CD4-positive, alpha-beta T cell treated with Interleukin-4 for 1 hour (primary cell): ENCODE data around the gene HNRNPUL2.
"Not testable (repeated sequence)": the region's sequence is repeated elsewhere in the genome, so short reads cannot be mapped to it uniquely, and the experiment has no call there.

Source experiments
- DNase-seq, 2 donors: peaks; one replicate each; pipeline ENCODE4 v3.0.0-alpha.2; 2020 to 2022

Gene HNRNPUL2

DNA sequence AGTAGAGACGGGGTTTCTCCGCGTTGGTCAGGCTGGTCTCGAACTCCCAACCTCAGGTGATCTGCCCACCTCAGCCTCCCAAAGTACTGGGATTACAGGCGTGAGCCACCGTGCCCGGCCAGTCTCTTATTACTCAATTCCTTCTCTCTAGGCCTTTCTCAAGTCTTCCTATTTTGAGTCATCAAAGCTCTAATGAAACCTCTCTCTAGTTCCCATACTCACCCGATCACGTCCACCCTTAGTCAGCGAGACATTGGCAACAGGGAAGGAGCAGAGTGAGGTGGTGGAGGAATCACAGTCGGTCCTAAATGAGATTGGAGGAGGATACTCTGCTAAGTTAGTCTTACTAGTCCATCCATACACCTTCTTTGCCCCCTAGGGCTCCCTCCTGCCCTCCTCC lies 25.0 kb downstream of the HNRNPUL2 start:
- DNase-seq: peak in 1 of 2 donors; percentile 38

DNA sequence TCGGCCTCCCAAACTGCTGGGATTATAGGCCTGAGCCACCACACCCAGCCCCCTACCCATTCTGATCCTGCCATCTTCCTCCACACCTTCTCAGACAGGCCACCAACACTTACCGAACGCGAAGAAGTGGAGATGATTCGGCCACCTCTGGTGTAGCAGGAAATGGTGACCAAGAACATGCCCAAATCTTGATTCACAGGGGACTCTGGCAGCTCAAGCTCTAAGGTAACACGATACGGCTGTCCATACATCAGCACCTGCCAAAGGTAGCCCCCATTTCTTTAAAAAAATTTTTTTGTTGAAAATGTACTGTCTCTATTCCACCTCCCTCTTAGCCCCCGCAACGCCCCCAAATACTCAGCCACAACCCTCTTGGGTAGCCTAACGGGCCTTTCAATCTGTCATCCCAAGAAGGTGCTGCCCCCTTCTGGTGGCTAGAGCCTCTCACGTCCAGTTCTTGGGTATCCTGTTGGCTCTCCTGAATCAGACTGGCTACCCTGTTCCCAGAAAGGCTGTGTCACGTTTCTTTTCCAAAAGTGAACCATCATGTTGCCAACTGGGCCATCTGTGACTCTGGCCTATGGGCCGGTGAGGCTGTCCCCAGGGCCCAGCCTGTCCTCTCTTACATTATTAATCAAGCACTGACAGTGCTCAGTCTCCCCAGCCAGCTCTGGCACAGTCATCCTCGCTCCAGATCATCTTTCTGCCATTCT lies 32.6 kb downstream of the HNRNPUL2 start:
- peak; percentile 81 to 84 for DNase-seq

DNA sequence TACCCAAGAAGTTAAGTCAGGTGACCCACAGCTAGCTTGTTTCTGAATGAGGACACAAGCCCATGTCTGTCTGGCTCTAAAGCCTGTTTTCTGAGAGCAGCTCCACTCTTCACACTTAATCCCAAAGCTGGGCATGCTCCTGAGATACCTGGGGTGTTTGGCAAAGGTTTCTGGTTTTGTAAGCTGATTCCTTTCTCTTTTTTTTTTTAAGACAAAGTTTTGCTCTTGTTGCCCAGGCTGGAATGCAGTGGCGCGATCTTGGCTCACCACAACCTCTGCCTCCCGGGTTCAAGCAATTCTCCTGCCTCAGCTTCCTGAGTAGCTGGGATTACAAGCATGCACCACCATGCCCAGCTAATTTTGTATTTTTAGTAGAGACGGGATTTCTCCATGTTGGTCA lies 33.6 kb downstream of the HNRNPUL2 start:
- DNase-seq: not testable (repeated sequence)

DNA sequence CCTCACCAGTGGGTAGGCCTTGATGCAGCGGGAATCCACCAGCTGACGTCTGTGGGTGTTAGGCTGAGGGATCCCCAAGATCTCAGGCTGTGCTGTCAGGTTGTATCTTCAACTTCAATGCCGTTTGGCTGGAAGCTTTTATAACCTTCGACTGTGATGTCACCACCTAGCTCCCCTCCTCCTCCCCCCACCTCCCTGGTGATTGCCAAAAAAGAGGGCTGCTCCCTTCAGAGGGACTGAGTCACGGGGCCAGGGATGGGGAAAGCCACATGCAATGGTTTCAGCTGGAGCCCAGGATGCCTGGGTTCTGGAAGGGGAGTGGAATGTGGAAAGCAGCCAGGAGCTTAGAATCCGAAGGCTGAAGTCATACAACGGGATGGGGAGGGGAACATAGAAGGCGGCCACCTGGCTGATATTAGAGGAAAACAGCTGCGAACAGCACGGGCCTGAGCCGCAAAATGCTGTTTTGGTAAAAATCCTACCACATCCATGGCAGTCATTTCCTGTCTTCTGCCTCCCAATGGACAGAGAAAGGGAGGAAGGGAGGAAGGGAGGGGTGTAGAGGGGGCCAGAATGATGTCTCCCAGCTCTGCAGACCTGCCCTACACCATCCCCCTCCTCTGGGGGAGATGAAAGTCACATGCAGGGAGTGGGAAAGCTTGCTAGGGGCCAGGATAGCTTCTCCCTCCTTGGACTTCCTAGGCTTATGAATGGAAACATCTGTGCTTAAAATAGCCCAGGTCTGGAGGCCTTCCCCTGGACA lies 37.7 kb downstream of the HNRNPUL2 start, which contains the start of gene LRRN4CL:
TSS of gene LRRN4CL (minus strand) at position 110 of the 763 bp plus-strand sequence. CDS start 1,022 bp downstream, outside the sequence.
- DNase-seq: no peak

DNA sequence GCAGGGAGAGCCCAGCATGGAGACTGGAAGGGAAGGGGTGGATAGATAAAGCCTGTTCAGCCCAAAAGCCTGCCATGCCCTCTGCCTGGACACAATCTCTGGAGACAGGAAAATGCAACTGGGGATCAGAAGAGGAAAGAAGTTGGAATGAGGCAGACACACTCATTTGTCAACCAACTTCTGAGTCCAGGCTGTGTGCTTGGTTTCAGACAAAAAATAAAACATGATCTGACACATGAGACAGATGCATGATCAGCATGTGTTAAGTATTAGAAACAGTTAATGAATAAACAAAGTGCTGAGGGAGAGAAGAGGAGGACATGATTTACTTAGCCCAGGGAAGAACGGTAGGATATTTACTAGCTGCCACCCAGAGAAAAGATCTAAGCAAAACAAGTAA lies 38.8 kb downstream of the HNRNPUL2 start:
- no peak for DNase-seq

DNA sequence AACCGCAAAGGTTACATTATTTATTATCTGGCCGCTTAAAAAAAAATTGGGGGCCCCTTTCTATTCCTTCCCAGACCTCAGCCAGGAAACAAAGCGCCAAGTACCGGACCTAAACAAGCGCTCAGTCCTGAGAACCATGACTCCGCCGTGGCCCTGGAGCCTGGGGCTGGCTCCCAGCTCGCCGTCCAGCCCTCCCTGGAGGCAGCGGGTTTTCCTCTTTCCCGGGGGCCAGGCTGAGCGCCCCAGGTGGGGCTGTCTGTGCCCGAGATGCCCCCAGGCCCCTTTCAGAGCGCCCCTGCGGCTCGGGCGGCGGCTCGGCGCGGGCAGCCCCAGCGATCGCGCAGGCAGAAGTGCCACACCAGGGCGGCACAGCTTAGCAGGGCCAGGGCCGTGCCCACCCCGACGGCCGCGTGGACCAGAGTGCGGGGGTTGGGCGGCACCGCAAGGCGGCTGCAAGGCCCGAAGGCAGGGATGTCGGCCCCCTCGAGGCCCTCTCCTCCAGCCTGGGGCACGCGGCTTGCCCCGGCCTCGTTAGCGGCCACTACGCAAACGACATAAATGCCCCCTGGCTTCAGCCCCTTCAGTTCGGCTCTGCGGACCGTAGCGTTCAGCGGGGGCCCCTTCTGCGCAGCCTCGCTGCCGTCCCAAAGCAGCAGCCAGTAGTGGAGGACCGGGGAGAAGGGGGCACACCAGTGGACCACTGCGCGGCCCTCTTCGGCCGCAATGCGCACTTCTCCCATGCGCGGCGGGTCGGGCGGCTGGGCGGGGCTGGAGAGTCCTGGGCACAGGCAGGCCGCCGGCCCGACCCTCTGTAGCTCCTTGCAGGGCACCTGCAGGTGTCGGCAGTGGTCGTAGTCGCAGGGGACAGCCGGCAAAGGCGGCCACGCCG lies 39.5 kb downstream of the HNRNPUL2 start:
- no peak for DNase-seq

DNA sequence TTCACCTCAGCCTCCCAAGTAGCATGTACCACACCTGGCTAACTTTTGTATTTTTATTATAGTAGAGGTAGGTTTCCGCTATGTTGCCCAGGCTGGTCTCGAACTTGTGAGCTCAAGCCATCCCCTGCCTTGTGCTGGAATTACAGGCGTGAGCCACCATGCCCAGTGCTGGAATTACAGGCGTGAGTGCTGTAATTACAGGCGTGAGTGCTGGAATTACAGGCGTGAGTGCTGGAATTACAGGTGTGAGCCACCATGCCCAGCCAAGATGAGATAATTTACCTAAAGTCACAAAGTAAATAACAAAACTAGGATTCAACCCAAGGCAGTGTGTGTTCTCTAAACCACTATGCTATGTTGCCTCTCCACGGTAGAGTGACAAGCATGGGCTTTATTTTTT lies 44.7 kb downstream of the HNRNPUL2 start:
- DNase-seq: no peak

DNA sequence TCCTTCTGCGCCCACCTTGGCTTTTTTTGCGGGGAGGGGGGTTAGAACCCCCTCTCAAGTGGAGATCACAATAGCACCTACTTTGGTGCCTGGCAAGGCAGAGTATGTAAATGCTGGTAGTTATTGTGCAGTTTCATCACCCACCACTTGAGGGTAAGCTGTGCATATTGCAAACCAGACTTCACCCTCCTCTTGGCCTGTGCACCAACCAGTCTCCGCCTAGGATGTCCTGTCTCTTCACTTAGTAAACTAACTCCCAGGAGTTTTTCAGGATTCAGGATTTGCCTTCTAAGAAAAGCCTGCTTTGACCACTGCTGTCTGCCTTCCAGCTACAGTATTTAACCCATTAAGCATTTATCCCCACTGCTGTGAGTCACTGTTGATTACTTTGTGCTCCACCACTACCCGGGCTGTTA lies 46.4 kb downstream of the HNRNPUL2 start:
- peak; percentile 48 to 63 for DNase-seq

DNA sequence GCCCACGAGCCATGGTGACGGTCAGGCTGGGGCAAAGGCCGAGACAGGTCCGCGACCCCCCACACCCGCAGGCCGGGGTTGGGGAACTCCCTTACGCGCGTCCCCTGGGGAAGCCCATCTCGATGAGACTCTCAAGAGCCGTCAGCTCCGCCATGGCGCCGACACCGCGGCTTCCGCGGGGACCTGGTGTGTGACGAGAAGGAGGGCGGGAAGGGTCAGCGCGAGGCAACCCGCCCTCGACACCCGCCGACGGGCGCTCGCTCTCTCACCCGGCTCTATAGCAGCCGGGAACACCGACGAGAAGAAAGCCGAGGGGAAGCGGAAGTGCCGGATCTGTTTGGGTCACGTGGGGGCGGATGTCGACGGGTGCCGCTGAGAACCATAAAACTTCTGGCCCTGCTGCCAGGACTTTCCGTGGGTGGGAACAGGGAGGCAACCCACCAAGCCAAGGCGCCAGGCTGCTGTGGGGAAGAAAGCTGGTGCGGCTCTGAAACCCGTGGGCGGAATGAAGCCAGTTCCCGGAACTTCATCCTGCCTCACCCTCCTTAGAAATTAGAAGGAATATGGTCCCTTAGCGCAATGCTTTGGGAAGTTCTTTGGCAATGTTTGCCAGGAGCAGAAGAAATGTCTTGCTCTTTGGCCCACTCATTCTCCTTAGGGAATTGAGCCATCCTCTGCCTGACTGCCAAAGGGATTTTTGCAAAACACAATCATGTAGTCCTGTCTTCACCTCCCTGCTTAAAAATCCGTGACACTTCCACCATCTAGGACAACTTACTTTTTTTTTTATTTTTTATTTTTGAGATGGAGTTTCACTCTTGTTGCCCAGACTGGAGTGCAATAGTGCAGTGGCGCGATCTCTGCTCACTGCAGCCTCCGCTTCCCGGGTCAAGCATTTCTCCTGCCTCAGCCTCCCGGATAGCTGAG lies 48.2 kb downstream of the HNRNPUL2 start, which contains the start of gene UBXN1:
TSS of gene UBXN1 (minus strand) at position 304 of the 927 bp plus-strand sequence. CDS start at position 154, 150 bp downstream.
- DNase-seq: peak; percentile 87 to 88

DNA sequence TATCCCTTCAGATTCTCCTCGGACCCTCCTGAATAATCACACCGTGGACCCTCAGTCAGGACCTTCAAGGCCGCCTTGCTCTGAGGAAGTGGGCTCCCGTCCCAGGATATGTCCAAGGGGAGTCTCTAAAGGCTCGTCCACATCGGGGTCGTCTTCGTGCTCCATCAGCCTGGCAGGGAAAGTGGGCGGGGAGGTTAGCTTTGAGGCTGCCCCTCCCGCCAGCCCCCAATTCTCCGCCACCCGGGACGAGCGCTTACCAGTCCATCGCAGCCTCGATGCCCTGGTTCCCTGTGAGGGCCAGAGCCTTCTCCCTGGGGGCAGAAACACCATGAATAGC lies 48.9 kb downstream of the HNRNPUL2 start:
- no peak for DNase-seq

DNA sequence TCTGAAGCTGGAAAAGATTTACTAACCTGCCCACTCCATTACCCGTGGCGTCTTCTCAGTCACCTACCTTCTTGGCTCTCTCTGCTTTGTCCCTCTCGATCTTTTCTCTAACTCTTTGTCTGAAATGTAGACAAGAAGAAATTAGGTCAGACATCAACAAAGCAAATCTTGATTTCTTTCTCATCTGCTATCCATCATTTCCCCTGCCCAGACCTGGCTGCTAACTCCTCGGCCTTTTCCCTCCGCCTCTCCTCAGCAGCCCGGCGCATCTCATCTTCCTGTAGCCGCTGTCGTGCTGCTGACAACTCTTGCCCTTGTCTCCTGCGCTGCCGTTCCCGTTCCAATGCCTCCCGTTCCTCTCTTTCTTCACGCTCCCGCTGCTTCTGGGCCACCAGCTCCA lies 49.5 kb downstream of the HNRNPUL2 start:
- DNase-seq: no peak

DNA sequence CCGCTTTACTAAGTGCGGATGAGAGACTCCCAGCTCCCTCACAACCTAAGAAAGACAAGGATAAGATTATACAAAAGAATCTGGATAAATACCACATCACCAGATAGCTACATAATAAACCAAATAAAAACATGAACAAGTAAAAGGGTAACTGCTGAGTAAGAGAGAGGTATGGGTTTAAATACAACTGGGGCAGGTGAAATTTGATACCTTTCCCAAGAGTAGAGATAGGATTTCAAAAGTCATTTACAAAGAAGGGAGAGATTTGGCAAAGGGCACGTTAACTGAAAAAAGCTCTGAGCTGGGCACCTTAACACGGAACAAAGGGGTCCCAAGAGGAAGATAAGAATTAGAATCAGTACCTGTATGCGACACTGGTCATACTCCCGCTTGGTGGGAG lies 50.1 kb downstream of the HNRNPUL2 start:
- DNase-seq: no peak

DNA sequence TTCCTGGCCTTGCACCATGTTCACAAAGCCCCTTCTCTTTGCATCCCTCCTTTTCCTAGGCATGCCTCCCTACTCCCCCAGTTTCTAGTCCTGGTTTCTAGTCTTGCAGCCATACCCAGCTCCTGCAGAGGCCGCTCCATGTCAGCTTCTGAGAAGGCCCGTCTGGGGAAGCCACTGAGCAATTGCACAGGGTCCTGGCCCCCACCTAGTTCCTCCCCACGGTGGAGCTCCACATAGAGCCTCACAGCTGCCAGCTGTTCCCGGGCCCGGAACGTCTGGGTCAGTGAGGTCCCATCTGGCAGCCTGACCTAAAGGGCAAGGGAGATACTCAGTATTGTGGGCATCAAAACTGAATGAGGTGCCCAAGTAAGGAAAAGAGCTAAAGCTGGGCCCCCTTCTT lies 50.6 kb downstream of the HNRNPUL2 start:
- DNase-seq: no peak

DNA sequence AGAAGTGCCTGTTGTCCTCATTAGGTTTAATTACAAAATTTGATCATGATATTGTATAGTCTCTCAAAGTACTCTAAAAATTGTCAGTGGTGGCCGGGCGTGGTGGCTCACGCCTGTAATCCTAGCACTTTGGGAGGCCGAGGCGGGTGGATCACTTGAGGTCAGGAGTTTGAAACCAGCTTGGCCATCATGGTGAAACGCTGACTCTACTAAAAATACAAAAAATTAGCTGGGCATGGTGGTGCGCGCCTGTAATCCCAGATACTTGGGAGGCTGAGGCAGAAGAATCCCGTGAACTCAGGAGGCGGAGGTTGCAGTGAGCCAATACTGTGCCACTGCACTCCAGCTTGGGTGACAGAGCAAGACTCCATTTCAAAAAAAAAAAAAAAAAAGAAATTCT lies 51.8 kb downstream of the HNRNPUL2 start:
- DNase-seq: not testable (repeated sequence)

DNA sequence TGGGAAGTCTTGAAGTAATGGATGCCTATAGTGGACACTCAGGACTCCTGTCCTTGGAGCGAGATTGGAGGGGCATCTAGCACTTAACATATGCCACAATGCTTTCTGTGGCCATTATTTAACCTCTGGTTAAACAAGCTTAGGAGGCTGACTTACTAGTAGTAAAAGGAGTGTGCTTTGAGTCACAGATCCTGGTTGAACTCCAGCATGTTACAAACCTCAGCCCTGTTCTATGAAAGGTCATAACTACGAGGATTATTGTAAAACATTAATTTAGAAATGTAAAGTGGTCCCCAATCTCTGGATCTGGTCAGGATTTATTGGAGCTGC lies 54.1 kb downstream of the HNRNPUL2 start:
- DNase-seq: no peak

DNA sequence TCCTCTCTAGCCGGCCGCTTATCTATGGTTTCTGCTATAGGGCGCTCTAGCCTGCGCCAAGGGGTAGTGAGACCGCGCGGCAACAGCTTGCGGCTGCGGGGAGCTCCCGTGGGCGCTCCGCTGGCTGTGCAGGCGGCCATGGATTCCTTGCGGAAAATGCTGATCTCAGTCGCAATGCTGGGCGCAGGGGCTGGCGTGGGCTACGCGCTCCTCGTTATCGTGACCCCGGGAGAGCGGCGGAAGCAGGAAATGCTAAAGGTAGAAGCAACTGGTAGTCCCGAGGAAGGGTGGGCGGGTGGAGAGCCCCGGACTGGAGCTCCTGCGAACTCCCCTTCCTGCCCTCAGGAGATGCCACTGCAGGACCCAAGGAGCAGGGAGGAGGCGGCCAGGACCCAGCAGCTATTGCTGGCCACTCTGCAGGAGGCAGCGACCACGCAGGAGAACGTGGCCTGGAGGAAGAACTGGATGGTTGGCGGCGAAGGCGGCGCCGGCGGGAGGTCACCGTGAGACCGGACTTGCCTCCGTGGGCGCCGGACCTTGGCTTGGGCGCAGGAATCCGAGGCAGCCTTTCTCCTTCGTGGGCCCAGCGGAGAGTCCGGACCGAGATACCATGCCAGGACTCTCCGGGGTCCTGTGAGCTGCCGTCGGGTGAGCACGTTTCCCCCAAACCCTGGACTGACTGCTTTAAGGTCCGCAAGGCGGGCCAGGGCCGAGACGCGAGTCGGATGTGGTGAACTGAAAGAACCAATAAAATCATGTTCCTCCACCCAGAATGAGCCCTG lies 55.5 kb downstream of the HNRNPUL2 start, which contains the start of the genes LBHD1 and UQCC3:
TSS of gene LBHD1 (minus strand) at position 660 of the 782 bp plus-strand sequence. CDS start 2,236 bp downstream, outside the sequence.
TSS of gene UQCC3 (plus strand) at position 66 of the 782 bp plus-strand sequence. CDS start at position 139, 73 bp downstream.
- DNase-seq: peak; percentile 78 to 87

DNA sequence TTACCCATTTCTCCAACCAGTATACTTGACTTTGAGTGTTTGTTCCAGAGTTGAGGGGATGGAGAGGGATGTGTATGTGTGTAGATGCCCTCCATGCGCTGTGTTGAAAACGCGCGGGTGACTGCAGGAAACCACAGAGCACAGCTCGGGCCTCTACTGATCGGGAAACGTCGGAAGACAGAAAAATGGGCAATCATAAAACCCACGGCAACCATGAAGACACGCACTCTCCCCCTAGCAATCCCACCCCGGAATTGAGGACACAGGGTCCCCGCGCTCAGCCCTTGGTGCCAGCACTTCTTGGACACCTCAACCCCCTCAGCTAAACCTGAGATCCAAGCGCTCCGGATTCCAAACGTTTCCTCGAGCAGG lies 56.0 kb downstream of the HNRNPUL2 start:
- DNase-seq: no peak

DNA sequence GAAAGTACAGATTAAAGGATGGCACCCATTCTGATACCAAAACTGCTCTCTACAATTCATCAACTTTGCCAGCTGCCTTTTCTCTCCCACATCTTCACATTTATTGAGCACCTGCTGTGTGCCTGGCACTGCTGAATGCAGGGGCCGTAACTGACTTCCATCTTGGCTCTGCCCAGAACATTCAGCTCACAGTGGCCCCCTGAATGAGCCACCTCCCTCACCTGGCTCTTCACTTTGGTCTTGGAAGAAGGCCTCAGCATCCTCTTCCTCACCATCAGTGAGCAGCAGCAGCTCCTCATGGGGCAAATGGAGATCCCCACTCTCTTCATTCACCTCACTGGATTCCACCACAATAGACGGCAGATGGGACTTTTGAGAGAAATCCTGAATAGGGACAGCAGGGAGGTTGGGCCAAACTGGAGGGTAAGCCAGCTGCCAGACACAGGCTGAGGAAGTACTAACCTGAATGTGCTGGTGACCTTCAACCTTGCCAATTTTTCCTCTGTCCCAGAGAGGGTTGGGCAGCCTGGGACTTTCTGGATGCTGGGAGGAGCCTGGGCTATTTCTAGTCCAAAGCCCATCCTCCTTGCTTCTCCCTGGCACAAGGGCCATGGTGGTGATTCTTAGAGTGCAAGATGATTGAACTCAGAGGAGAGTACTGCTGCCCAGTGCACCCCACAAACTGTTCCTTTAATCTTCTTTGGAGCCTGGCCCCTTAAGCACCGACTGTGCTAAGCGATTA lies 57.7 kb downstream of the HNRNPUL2 start:
- no peak for DNase-seq

DNA sequence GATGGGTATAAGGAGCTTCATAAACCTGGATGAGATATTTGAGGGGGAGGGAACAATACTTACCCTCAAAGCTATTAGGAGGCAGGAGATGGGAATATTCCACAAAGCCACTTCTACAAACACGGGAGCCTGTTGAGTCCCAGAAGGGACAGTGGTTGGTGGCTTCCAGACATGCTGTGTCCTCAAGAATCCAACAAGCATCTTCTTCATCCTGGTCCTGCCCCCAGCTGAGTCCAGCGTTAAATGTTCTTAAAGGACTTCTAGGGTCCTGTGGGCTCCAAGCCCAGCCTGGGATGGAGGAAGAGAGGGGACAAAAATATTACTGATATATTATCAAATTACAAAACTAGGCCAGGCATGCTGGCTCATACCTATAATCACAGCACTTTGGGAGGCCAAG lies 59.8 kb downstream of the HNRNPUL2 start:
- no peak for DNase-seq

DNA sequence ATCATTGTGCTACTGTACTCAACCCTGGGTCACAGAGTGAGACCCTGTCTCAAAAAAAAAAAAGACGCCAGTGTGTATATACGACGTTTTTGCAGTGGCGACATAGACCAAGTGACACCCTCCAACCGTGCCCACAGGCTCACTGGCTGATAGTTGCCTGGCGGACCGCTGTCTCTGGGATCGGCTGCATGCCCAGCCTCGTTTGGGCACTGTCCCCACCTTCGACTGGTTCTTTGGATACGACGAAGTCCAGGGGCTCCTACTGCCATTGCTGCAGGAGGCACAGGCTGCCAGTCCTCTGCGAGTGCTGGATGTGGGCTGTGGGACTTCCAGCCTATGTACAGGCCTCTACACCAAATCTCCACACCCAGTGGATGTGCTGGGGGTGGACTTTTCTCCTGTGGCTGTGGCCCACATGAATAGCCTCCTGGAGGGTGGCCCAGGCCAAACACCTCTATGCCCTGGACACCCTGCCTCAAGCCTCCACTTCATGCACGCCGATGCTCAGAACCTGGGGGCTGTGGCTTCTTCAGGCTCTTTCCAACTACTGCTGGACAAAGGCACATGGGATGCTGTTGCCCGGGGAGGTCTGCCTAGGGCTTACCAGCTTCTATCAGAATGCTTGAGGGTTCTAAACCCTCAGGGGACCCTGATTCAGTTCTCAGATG lies 60.9 kb downstream of the HNRNPUL2 start:
- DNase-seq: no peak
